Left lung (tissue), 10 donors: ENCODE measurements around the gene ESPN. TPM values are rescaled to one million over a fixed set of nuclear protein-coding genes. Genes with fewer than 3 reads are reported as not detected.
"Not testable (repeated sequence)": the region's sequence is repeated elsewhere in the genome, so short reads cannot be mapped to it uniquely, and the experiment has no call there.

Source experiments
- ATAC-seq: fragments of 200-7000 bp; cut with Tn5 transposase; one replicate; pipeline ENCODE4 v1.9.1; 2020; ENCODE audit warnings: moderate library complexity
- DNase-seq, 4 donors: peaks; one replicate each; pipeline ENCODE4 v3.0.0-alpha.2; 2013 to 2020
- H3K27ac ChIP-seq, 2 donors: fragments of 200-600 bp; sonication (generic) in 1 of 2; one replicate each; pipeline versions ENCODE4 v1.5.0 to v1.8.0; 2020 to 2021
- H3K27me3 ChIP-seq, 2 donors: fragments of 200-600 bp; sonication (generic) in 1 of 2; one replicate each; pipeline versions ENCODE4 v1.5.0 to v1.8.0; 2020 to 2021
- H3K36me3 ChIP-seq, 2 donors: fragments of 200-600 bp; sonication (generic) in 1 of 2; one replicate each; pipeline versions ENCODE4 v1.5.0 to v1.8.0; 2020 to 2021
- H3K4me1 ChIP-seq, 2 donors: fragments of 200-600 bp; one replicate each; pipeline ENCODE4 v1.8.0; 2021
- H3K4me3 ChIP-seq, 2 donors: fragments of 200-600 bp; sonication (generic) in 1 of 2; one replicate each; pipeline versions ENCODE4 v1.5.0 to v1.8.0; 2020 to 2021; ENCODE audit warnings: mild to moderate bottlenecking in 1 of 2
- H3K9me3 ChIP-seq, 2 donors: fragments of 200-600 bp; sonication (generic) in 1 of 2; one replicate each; pipeline versions ENCODE4 v1.5.0 to v1.8.0; 2020 to 2021
- intact Hi-C, 2 donors: fragments of 100-400 bp; cut with DNase I; formaldehyde crosslinking; loops; one replicate each; pipeline versions ENCODE4 v1.11.2 to v1.14.2; 2022
- polyA plus RNA-seq, 6 donors: library from polyadenylated mRNA; unstranded; fragments of 120-200 nt; gene quantifications; one replicate each; pipeline ENCODE4 v1.2.1, GENCODE V29; 2013; ENCODE audit not compliant: insufficient read length in 6 of 6
- total RNA-seq, 2 donors: library from RNA; stranded (reverse); fragmentation: NEBNext Ultra II Directional; extraction: Animal tissue kit (Norgen Biotek cat#: 25700); gene quantifications; one replicate each; pipeline ENCODE4 v1.2.1, GENCODE V29; 2021
- TF ChIP-seq, protein P1 (sequence below), 2 donors: fragments of 200-600 bp; sonication (generic) in 1 of 2; IDR thresholded peaks; one replicate each; pipeline versions ENCODE4 v1.5.0 to v1.8.0; 2021; ENCODE audit warnings: antibody characterized with exemption in 2 of 2
- donor health status: DM: no; HTN: yes; CAD: no.
- donor health status: DM: no; HTN: no; CAD: no.

The ESPN gene
- total and polyA plus RNA-seq, 8 donors = 1.2 to 3.7 (median 2.2) TPM

DNA sequence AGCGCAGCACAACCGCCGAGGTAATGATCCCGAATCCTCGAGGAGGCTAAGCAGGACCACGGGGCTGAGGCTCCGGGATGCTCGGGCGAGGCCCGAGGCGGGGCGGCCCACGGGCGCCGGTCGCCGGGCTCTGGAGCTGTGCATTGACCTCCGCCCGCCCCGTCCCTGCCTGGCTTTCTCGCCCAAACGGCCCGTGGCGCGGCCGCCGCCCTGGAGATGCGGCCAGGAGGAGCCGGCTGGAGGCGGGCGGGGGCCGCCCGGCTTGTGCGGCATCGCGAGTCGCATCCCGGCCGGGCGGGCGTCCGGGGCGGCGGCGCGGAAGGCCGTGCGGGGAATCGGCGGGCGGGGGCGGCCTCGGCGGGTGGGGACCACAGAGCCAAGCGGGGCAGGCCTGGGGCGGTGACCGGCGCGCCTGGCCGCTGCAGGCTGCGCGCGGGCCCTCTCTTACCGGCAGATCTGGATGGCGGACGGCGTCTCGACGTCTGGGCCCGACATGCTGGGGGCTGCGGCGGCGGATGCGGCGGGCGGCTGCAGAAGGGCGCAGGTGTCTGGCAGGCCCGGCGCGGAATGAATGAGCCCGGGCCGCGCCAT, 31.7 kb upstream of the ESPN start:
- no peak for DNase-seq
- Histone ChIP-seq H3K36me3 (no peaks in the 10 kb centered on the region), H3K9me3 (no peaks in the 10 kb centered on the region), H3K4me1 (peaks cover 11 to 19% of the 10 kb centered on the region in 2 donors), H3K4me3 (peak overlapping the region; percentile 42 to 61), H3K27ac (peak overlapping the region; percentile 97 to 98), H3K27me3 (peaks cover 0 to 12% of the 10 kb centered on the region in 2 donors)
- TF ChIP-seq, protein P1, sequence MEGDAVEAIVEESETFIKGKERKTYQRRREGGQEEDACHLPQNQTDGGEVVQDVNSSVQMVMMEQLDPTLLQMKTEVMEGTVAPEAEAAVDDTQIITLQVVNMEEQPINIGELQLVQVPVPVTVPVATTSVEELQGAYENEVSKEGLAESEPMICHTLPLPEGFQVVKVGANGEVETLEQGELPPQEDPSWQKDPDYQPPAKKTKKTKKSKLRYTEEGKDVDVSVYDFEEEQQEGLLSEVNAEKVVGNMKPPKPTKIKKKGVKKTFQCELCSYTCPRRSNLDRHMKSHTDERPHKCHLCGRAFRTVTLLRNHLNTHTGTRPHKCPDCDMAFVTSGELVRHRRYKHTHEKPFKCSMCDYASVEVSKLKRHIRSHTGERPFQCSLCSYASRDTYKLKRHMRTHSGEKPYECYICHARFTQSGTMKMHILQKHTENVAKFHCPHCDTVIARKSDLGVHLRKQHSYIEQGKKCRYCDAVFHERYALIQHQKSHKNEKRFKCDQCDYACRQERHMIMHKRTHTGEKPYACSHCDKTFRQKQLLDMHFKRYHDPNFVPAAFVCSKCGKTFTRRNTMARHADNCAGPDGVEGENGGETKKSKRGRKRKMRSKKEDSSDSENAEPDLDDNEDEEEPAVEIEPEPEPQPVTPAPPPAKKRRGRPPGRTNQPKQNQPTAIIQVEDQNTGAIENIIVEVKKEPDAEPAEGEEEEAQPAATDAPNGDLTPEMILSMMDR (IDR thresholded peaks at IDR 0.05) = no peak
- intact Hi-C loops = no loop called here
- ATAC-seq = peak; percentile 16

DNA sequence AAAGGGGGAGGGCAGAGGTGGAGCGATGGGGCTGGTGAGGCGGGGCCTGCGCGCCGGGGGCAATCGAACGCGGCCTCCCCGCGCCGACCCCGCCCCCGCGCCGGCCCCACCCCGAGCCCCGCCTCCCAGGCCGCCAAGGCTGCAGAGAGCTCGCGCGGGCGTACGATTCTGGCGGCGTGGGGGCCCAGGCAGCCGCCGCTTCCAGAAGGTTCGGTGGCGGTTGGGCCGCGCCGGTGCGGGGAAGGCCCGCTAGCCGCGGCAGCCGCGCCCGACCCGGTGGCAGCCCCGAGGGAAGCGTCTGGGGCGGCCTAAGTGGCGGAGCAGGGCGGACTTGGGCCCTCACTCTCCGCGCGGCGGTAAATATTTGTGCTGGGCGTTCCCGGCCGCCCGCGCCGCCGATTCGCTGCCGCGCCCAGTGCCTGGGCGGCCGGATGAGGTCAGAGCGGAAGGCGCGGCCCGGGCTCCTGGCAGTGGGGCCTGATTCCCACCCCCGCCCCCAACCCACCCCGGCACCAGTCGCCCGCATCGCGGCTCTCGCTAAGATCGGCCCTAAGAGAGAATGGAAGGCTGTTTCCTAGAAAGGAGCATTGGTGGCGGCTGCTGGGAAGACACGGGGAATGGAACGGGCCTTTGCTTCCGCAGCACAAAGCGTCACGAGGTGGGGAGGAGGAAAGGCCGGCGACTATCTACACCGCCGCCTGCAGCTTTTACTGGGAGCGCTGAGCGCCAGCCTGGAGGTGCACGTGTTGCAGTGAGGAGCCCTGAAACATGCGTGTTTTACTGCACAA, 31.0 kb upstream of the ESPN start, which contains the start of gene ACOT7:
TSS of gene ACOT7 (minus strand) at position 368 of the 788 bp plus-strand sequence. CDS start 368 bp downstream, outside the sequence.
- Histone ChIP-seq H3K4me1 (peaks cover 11 to 19% of the 10 kb centered on the region in 2 donors), H3K9me3 (no peaks in the 10 kb centered on the region), H3K4me3 (peak within 1 kb of the TSS; percentile 42 to 61), H3K27ac (peak within 1 kb of the TSS; percentile 97 to 98), H3K27me3 (peaks cover 0 to 12% of the 10 kb centered on the region in 2 donors), H3K36me3 (no peaks in the 10 kb centered on the region)
- intact Hi-C loops = no loop called here
- ATAC-seq (peak; percentile 97), DNase-seq (peak; percentile 86 to 95 (median 94))
- TF ChIP-seq, protein P1 (IDR thresholded peaks at IDR 0.05) = no peak

DNA sequence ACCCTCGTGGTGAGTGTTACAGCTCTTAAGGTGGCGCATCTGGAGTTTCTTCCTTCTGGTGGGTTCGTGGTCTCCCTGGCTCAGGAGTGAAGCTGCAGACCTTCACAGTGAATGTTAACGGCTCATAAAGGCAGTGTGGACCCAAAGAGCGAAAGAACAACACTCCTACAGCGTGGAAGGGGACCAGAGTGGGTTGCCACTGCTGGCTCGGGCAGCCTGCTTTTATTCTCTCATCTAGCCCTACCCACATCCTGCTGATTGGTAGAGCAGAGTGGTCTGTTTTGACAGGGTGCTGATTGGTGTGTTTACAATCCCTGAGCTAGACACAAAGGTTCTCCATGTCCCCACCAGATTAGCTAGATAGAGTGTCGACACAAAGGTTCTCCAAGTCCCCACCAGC, 29.4 kb upstream of the ESPN start:
- H3K4me3 ChIP-seq, DNase-seq, H3K36me3 ChIP-seq, intact Hi-C loops, H3K9me3 ChIP-seq, ATAC-seq, H3K27ac ChIP-seq: not testable (repeated sequence)
- peaks cover 0 to 12% of the 10 kb centered on the region in 2 donors for H3K27me3 ChIP-seq
- H3K4me1 ChIP-seq = peaks cover 11 to 19% of the 10 kb centered on the region in 2 donors

DNA sequence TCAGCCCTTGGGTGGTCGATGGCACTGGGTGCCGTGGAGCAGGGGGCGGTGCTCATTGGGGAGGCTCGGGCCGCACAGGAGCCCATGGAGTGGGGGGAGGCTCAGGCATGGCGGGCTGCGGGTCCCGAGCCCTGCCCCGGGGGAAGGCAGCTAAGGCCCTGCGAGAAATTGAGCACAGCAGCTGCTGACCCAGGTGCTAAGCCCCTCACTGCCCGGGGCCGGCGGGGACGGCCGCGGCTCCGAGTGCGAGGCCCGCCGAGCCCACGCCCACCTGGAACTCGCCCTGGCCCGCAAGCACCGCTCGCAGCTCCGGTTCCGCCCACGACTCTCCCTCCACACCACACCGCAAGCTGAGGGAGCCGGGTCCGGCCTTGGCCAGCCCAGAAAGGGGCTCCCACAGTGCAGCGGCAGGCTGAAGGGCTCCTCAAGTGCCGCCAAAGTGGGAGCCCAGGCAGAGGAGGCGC, 28.8 kb upstream of the ESPN start:
- Histone ChIP-seq H3K4me1 (peaks cover 11 to 19% of the 10 kb centered on the region in 2 donors), H3K27me3 (peaks cover 0 to 18% of the 10 kb centered on the region in 2 donors)
- H3K27ac ChIP-seq, ATAC-seq, H3K4me3 ChIP-seq, H3K36me3 ChIP-seq, intact Hi-C loops, DNase-seq, H3K9me3 ChIP-seq: not testable (repeated sequence)

DNA sequence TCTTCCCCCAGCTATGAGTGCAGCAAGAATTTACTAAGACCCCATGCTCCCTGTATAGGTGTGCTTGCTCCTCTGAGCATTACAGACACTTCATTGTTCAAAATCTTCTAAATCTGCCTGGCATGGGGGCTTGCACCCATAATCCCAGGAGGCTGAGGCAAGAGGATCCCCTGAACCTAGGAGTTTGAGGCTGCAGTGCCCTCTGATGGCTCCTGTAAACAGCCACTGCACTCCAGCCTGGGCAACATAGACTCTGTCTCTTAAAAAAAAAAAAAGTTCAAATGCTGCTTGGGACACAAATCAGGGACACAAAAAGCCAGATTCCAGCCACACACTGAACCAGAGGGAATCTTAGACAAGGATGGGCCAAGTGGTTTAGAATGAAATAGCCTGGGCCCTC, 27.6 kb upstream of the ESPN start:
- peaks cover 0 to 27% of the 10 kb centered on the region in 2 donors for H3K27me3 ChIP-seq
- H3K27ac ChIP-seq = no peak overlapping the region
- DNase-seq = no peak
- TF ChIP-seq, protein P1 (IDR thresholded peaks at IDR 0.05) = no peak
- no peak overlapping the region for H3K4me3 ChIP-seq
- intact Hi-C loops = no loop called here
- no peaks in the 10 kb centered on the region for H3K9me3 ChIP-seq
- ATAC-seq = no peak
- H3K4me1 ChIP-seq = peaks cover 11 to 17% of the 10 kb centered on the region in 2 donors
- no peaks in the 10 kb centered on the region for H3K36me3 ChIP-seq

DNA sequence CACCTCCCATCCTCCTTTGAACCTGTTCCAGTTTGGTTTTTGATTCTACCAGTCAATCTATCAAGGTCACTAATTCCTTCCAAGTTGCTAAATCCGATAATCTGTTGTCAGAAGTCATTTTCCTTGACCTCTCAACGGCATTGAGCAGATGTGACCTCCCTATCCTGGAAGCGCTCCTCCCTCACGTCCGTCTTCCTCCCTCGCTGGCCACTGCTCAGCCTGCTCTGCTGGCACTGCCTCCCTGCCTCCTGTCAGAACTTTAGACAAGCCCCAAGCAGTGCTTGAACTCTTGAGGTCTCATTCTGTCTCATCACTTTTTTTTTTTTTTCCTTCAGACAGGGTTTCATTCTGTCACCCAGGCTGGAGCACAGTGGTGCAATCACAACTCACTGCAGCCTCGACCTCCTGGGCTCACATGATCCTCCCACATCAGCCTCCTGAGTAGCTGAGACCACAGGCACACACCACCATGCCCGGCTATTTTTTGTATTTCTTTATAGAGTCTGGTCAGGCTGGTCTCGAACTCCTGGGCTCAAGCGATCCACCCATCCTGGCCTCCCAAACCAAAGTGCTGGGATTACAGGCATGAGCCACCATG, 26.6 kb upstream of the ESPN start:
- H3K4me3 ChIP-seq = no peak overlapping the region
- no peak for DNase-seq
- H3K4me1 ChIP-seq = peaks cover 4 to 7% of the 10 kb centered on the region in 2 donors
- no peak for ATAC-seq
- TF ChIP-seq, protein P1 (IDR thresholded peaks at IDR 0.05) = no peak
- H3K9me3 ChIP-seq = no peaks in the 10 kb centered on the region
- H3K27me3 ChIP-seq = peaks cover 0 to 21% of the 10 kb centered on the region in 2 donors
- no peaks in the 10 kb centered on the region for H3K36me3 ChIP-seq
- intact Hi-C loops = no loop called here
- H3K27ac ChIP-seq = no peak overlapping the region
